GM19035 (cell line): ENCODE results near the gene TBC1D2B.

Experiments used
- ATAC-seq: cut with Tn5 transposase; IDR thresholded peaks from one replicate; pipeline ENCODE4 v1.9.1; 2021; ENCODE audit not compliant: unreplicated experiment

Gene TBC1D2B

DNA sequence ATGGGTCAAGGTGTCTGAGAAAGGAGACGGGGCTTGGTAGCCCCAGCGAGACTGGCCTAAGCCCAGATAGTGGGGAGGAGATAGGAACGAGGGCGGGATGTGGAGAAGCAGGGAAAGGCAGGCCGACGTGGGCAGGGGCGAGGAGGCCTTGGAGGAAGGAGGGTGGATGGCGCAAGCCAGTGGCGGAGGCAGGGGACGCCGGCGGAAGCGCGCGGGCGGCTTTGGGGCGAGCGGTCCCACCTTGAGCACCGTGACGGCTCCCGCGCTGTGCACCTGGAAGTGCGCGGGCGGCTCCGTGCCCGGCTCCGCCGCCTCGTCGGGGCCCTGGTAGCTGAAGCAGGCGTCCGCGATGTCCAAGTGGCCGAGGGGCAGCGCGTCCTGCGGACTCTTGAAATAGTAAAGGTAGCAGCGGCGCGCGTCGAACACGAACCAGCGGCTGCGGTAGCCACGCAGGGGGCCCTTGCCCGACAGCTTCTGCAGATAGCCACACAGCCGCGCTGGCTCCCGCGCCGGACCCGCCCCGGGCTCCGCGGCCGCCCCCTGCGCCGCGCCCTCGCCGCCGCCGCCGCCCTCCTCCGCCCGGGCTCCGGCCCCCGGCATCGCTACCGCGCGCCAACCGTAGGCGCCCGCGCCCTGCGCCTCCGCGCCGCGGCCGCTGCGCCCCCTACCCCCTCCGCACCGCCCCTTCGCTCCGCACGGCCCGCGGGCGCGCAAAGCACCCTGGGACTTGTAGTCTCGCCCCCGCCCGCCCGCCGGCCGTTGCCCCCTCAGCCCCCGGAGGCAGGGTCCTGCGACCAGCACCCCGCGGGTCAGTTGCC lies at the start of gene TBC1D2B:
Gene TBC1D2B, minus strand, starts transcription at position 659 of the 818 bp plus-strand sequence. Its CDS starts 59 bp downstream, at position 600.
- peak; percentile 76 for ATAC-seq

DNA sequence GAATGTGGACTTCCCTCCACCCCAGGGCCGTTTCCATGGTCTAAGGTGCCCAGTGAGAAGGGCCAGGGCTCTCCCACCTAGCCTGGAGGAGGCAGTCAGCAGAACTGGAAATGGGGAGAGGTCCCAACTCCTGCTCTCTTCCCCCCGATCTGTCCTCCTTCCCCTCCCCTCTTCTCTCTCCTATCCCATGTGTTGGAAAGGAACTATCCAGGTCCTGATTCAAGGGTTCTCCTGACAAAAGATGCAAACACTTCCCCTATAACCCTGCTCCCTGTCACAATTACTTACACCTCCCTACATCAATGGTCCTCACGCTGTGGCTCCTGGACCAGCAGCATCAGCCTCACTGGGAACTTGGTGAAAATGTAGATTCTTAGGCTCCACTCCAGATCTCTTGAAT lies 47.8 kb upstream of the TBC1D2B start:
- no peak for ATAC-seq

DNA sequence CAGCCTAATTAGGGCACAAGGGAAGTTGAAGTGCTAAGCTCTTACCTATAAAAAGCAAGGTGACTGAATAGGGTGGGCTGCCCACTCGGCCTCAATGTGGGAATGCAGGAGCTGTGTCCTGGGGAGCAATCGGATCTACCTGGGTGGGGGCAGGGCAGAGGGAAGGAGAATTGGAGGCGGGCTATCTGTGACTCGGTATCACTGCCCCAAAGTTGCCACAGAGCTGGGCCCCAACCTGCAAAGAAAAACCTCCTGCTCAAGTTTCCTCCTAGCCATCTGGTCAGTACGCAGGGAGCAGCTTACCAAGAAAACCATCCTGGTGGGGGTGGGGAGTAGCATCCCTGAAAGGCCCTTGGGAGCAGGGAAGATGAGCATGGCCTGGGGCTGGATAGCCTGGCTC lies 43.0 kb upstream of the TBC1D2B start:
- ATAC-seq = no peak

DNA sequence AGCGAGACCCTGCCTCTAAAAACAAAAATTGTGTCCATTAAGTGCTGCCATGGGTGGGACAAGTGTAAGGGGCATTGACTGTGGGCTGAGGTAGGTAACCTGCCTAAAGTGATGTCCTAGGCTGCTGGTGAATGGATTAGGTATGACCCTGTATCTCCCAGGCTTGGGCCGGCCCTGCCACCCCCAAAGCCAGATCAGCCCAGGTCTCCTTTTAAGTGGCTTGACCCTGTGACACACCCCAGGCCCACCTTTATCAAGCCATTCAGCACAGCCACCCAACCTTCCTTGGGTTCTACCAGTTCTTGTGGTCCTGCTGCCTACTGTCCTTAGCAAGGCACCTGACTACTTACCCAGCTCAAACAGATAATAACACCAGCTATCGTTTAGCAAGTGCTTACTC lies 35.0 kb upstream of the TBC1D2B start:
- no peak for ATAC-seq

DNA sequence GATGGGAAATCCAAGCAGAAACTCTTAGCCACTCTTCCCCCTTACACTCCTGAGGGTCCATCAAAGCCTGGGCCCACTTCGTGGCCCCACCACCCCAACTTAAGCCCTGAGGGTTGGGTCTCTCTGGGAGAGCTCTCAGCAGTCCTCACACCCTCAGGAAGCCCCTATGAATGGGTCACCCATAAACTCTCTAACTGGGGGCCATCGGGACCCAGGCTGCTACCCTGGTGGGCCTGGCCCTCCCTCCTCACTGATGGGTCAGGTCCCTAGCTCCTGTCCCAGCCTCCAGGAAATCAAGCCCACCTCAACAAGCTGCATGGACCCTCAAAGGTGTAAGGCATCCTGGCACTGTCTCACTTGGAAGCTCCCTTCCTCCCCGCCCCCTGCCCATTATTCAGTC lies 34.3 kb upstream of the TBC1D2B start:
- ATAC-seq = no peak

DNA sequence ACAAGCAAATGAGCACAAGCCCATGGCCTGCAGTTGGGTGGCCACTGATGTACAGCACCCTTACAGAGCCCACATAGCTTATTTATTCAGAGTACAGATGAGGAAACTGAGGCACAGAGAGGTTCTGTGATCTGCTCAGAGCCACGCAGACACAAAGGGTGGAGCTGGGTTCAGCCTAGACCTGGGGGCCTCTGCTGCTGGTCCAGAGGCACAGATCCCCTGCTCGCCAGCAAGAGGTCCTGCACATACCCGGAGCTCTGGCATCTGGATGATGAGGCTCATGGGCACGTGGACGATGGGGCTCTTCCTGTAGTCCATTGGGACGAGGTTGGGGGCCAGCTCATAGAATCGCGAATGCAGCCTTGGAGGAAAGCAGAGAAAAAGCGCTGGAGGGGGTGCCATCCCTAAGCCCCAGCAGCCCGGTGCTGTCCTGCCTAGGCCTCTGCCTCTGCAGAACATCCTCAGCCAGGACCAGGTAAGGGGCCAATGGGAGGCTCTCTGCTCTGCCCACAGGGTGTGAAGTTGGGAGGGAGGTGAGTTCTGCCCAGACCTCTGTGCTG lies 33.5 kb upstream of the TBC1D2B start:
- ATAC-seq = no peak

DNA sequence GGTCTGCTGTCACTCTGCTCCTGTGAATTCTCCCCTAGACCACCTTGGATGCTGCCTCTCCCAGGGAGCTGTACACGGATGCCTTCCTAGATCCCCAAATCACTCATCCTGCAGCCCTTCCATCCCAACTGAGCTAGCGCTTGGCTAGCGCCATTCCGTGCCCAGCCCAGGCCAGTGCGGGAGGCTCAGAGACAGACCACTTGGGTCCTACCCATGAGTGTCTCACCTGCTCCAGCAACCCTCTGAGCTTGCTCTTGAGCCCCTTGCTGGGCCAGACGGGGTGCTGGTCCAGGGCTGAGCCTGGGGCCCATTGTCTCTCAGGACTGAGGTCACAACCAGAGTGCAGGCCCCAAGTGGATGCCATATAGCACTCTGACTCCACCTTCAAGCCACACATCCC lies 32.6 kb upstream of the TBC1D2B start:
- ATAC-seq = no peak

DNA sequence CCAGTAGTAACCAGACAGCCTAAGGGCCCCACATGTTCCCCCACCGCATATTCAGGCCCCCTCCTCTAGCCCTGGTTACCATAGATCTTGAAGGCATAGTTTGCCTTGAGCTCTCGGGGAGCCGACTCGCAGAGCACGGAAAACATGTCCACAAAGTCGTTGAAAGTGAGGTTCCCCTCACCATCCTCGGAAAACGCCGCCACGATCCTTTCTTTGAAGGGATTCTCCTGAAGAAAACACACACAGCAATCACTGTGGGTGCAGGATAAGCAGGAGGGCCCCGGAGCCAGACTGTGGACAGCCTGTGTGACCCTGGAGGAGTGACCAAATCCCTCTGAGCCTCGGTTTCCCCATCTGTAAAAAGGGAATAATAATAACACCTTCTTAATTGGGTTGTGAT lies 31.6 kb upstream of the TBC1D2B start:
- ATAC-seq = no peak

DNA sequence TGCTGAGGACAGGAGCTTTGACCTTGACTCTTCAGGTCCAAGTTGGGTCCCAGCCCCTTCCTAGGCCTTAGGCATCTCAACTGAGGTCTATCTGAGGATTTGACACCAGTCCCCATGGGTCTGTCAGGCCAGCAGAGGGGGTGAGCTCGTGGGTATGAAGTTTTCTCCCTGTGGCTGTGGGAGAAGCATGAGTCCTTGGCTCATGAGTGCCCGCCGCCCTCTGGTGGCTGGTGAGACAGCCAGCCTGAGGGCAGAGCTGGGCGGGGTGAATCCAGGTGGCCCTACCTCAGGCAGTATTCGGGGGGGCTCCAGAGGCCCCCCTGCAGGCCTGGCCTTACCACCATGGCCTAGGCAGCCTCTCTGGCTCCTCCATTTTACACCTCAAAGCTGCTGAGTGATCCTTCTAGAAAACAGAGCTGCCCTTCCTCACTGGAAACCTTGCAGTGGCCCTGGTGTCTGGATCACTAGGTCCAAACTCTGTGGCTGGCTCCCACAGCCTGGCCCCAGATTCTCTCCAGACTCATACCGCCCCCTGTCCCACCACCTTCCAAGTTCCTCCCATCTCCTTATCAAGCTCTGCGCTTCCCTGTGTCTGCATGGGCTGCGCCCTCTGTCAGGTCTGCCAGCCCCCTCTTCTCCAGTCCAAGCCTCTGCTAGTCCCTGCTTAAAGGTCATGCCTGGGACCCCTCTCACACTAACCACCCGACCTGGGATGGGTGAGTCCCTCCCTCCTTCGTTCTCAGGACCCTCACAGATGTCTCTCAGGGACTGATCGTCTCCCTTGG lies 31.0 kb upstream of the TBC1D2B start:
- peak; percentile 51 for ATAC-seq

DNA sequence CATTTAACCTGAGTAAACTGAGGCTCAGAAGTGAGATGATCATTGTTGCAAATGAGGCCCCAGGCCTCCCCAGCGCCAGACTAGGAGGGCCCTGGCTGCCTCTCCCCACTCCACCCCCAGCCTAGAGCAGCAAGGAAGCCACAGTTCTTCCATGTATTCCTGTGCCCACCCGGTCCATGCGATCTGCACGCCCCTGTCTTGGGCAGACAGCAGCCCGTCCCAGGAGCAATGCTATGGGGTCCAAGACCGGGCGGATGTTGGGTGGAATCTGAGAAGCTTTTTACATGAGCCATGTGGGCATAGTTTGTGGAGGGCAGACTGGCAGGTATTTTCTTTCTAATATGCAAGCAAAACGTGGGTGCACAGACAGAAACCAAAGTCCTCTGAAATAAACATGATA lies 30.0 kb upstream of the TBC1D2B start:
- ATAC-seq = no peak

DNA sequence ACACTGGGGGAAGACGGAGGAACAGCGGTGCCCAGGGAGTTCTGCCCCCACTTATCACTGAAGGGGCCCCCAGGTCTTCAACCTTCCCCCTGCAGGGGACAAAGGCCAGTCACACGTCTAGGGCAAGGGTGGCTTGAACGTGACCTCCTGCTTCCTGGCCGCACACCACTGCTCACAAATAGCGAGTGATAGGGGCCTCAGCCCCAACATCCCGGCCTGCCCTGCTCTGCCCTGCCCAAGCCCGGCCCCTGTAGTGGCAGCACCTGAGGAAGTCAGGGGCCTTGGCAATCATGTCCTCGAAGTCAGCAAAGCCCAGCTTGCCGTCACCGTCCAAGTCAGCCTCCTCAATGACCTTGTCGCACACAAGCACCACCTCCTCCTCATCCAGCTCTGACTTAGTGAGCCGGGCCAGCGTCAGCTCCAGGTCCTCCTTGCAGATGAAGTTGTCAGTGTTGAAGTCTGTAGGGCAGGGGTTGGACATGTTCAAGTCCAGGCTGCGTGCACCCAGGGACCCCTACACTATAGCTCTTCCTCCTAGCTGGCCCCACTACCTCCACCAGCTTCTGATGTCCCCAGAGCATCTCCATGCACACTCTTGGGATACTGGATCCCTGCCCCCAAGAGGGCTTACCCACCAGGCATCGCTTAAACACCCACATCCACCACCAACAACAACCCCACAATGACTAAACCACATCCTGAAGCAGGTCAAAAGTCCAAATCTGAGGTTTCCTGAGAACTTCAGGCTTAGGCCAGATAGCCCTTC lies 28.1 kb upstream of the TBC1D2B start:
- ATAC-seq = no peak

DNA sequence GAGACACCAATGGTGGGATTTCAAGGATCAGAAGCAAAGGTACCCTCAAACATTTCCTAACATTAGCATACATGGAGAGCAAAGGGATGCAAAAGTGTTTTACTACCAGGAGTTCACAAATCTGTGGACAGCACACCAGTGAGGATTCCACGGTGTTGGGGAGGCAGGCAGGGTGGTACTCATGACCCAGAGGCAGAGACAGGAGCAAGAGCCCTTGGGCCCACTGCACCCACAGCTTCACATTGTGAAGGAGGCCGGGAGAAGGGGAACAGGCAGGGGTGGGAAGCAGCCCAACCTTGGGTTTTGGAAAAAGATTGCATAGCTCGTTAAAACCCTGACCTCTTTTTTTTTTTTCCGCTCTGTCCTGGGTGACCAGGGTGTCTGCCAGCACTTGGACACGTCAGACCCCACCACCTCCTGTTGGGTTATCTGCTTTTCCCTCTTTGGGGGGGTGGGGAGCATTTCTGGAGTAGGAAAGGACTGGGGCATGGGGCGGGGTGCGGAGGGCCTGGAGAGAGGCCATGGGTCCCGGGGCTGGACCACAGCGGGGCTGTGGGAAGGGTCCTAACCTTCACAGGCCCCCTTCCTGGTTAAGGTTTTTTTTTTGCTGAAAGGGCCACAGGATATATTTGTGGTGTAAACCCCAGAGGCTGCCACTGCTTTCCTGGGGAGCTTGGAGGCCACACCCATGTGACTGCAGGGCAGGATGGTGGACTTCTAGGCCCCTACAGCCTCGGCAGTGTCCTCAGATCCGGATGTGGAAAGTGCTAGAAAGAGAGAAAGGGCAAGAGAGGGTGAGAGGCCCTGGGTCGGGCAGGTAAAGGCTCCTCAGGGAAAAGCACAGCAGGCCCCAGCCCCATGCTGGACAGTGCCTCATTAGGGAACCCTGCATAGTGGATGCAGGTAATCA lies 27.3 kb upstream of the TBC1D2B start:
- no peak for ATAC-seq

DNA sequence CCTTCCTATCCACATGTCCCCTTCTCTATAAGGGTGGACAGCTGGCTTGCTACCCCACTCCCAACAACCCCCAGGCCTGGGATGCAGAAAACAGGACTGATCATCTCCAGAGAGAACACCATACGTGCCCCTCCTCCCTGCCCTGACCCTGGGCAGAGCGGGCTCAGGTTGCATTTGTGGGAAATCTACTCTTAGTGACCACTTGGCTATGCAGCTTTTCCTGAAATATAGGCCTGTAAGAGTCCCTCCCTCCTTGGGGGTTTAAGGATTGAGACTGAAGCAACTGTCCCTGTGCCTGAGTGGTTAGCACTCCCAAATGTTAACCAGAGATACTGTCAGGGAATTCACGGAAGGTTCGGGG lies 26.6 kb upstream of the TBC1D2B start:
- peak; percentile 12 for ATAC-seq

DNA sequence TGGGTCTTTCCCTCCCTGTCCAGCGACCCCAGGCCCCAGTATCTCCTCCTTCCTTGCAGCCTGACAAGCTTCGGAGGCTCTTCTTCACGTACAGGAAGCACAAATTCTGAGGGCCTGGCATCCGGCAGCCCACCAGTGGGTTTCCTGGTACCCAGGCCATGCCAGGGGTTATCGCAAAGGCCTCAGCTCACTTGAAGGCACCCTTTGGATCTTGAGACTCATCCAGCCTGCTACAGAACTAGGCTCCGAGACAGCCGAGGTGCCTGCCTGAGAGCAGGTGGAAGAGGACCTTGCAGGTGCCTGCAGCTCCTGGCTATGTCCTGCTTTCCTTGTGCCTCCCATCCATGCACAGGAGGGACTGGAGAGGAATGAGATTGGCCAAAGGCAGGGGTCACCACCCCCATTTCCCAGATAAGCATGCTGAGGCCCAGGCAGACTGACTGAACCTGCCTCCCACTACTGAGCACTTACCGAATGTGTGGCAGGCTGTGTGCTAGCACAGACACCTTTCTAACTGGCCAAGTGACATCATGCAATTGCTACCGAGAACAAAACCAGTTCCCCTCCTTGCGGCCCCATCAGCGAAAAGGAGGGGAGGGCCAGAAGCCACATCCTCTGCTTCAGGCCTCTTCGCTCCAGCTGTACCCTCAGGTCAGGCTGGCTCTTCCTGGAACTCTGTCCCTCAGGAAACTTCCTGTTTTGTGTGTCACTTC lies 26.1 kb upstream of the TBC1D2B start:
- ATAC-seq = peak; percentile 74

DNA sequence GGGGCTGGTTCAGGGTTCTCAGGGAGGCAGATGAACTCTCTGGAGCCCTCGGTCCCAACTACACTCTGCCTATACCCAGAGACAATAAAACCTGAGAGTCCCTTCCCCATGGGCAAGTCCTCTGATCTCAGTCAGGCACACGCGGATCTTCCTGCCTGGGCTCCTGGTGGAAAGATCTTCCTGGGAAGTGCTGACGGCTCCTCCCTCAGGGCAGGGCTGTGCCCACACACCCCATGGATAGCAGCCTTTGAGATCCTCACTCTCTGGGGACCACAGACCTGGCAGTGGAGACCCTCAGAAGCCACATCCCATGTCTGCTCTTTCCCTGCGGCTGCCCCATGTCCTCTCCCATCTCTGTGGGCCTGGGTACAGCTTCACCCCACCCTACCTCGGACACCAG lies 25.2 kb upstream of the TBC1D2B start:
- no peak for ATAC-seq

DNA sequence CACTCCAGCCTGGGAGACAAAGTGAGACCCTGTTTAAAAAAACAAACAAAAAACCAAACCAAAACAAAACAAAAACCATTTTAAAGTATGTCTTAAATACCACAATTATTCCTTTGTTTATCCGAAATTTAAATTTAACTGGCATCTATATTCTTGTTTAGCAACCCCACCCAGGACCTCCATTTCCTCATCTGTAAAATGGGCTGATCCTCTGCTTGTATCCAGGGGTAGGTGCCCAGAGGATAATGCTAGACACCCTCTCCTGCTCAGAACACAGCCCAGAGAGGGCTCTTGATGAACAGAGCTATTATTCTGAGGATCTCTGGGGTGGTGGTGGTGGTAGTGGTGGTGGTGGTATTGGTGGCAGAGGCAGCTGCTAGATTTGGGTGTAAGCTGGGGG lies 24.7 kb upstream of the TBC1D2B start:
- no peak for ATAC-seq

DNA sequence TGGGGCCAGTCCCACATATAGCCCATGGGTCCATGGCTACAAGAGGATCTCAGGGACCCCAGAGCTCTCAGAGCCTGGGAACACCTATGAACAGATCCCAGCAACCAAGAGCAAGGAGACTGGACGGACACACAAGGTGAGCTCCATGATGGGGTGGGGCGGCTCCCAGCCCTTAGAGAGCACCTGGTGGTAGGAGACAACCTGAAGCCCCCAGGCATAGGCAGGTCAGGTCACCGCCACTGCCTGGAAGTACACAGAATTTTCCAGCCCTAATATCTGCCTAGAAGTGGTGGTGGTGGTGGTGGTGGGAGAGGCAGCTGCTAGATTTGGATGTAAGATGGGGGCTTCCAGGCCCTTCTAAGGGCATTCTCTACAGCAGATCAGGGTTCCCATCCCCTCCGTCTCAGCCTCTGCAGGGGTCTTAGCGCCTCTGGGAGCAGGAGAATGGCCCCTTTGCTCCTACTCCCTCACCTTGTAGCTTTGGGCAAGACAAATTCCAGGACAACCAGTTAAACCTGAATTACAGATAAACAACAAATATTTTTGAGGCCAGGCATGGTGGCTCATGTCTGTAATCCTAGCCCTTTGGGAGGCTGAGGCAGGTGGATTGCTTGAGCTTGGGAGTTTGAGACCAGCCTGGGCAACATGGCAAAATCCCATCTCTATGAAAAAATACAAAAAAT lies 24.1 kb upstream of the TBC1D2B start:
- ATAC-seq = no peak

DNA sequence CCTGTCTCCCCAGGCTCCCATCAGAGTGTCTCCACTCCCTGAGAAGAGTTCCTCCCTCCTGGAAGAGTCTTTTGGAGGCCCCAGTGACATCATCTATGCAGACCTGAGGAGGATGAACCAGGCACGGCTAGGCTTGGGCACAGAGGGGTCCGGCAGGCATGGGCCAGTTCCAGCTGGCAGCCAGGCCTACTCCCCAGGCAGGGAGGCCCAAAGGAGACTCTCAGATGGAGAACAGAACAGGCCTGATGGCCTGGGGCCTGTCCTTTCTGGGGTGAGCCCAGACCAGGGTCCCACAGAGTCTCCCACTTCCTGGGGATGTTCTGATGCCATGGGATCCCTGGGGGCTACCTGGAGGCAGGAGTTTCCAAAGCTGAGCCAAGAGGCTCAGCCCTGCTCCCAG lies 23.4 kb upstream of the TBC1D2B start:
- ATAC-seq = no peak

DNA sequence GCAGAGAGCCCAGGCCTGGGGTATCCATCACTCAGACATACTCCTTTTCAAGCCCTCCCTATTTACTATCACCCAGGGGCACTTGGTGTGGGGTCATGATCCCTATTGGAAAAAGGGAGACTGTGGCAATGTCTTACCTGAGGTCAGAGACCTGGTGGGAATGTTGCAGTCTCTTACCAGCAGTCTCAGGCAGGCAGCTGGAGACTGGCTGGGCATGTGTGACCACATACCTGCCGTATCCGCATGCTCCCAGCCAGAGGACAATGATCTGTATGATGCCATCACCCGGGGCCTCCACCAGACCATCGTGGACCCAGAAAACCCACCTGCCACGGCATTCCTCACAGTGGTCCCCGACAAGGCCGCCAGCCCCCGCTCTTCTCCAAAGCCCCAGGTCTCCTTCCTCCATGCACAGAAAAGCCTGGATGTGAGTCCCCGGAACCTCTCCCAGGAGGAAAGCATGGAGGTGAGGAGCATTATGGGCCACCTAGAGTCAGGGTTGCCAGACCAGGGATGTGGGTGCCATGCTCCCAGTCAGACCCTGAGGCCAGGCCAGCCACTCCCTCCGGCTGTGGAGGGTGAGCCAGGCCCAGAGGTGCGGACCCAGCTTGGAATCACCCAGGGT lies 20.7 kb upstream of the TBC1D2B start:
- ATAC-seq = no peak
